Measurements from ENCODE around the gene SH3BGRL3.

GRCh38 chr1:26277719-26278118, 2.2 kb upstream of the SH3BGRL3 start:
- TF ChIP-seq POLR2AphosphoS5 (IDR thresholded peaks at IDR 0.05; ENCODE audit: borderline replicate concordance, low read depth, low read length), result no peak
- TF ChIP-seq EZH2 (IDR thresholded peaks at IDR 0.05), result no peak

All from SK-N-MC (cell line).